Mucosa of rectum (tissue), 2 donors: ENCODE data around the gene AMPD1.

Experiments
- H3K27ac ChIP-seq, 2 donors: one replicate each; pipeline ENCODE4 v1.7.0; 2013; ENCODE audit warnings: inconsistent platforms in 2 of 2, low read depth in 2 of 2, low read length in 2 of 2
- H3K27me3 ChIP-seq, 2 donors: one replicate each; pipeline ENCODE4 v1.7.0; 2013; ENCODE audit warnings: low read length in 2 of 2; ENCODE audit not compliant: control insufficient read depth in 2 of 2, insufficient read depth in 2 of 2
- H3K36me3 ChIP-seq, 2 donors: one replicate each; pipeline ENCODE4 v1.7.0; 2013; ENCODE audit warnings: low read length in 2 of 2; ENCODE audit not compliant: control insufficient read depth in 2 of 2, insufficient read depth in 2 of 2
- H3K4me1 ChIP-seq, 2 donors: one replicate each; pipeline ENCODE4 v1.7.0; 2013; ENCODE audit warnings: low read length in 2 of 2, mild to moderate bottlenecking in 1 of 2; ENCODE audit not compliant: control insufficient read depth in 2 of 2, insufficient read depth in 2 of 2
- H3K4me3 ChIP-seq, 2 donors: one replicate each; pipeline ENCODE4 v1.7.0; 2013; ENCODE audit warnings: low read length in 2 of 2
- H3K9ac ChIP-seq, 2 donors: one replicate each; pipeline ENCODE4 v1.7.0; 2013; ENCODE audit warnings: low read length in 2 of 2, low read depth in 1 of 2, mild to moderate bottlenecking in 1 of 2
- H3K9me3 ChIP-seq, 2 donors: one replicate each; pipeline ENCODE4 v1.7.0; 2013; ENCODE audit warnings: low read length in 2 of 2; ENCODE audit not compliant: control insufficient read depth in 2 of 2
- donor health status: healthy.
- donor health status: Normal muscosa, but diverticular disease.

AMPD1 gene

DNA sequence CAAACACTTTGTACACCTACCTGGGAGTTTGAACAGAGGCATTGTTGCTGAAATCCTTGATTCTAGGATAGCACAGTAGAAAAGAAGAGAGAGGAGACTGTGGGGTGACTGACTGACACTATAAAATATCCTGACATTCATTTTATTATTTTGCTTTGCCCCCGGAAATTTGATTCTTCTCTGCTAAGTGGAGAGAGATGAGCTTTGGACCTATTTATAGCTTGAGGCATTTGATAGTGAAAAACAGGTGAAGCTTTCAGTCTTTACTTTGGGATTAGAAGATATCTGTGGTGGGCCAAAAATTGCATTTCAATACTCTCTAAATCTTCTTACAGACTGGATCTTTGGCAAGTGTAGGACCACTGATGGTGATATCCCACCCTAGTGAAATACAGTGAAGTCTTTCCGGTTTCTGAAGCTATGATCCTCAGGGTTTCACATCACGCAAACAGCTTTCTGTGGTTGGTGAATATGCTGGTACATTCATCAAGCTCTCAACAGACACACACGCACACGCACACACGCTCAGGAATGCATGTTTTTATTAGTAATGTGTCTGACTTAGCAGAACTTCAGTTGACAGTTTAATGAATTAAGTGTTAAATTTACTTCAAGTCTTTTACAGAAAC lies at the start of gene AMPD1:
TSS of gene AMPD1 (minus strand) at position 117 of the 629 bp plus-strand sequence. CDS start at position 42, 75 bp downstream.
- Histone ChIP-seq H3K4me1 (no peaks in the 10 kb centered on the region), H3K27ac (peak within 1 kb of the TSS in 1 of 2 donors; percentile 16), H3K4me3 (no peak within 1 kb of the TSS), H3K27me3 (no peaks in the 10 kb centered on the region), H3K36me3 (no peaks in the 10 kb centered on the region), H3K9me3 (no peaks in the 10 kb centered on the region), H3K9ac (no peak within 1 kb of the TSS)

GRCh38 chr1:114741963-114742746 lies 46.8 kb upstream of the AMPD1 start:
- H3K9ac ChIP-seq: no peak overlapping the region
- no peak overlapping the region for H3K27ac ChIP-seq
- H3K27me3 ChIP-seq: no peaks in the 10 kb centered on the region
- H3K9me3 ChIP-seq: no peaks in the 10 kb centered on the region
- H3K4me1 ChIP-seq: peaks cover 0 to 4% of the 10 kb centered on the region in 2 donors
- H3K4me3 ChIP-seq: no peak overlapping the region
- H3K36me3 ChIP-seq: peaks cover 11 to 37% of the 10 kb centered on the region in 2 donors

- no peak overlapping the region for H3K9ac ChIP-seq
- H3K36me3 ChIP-seq: peaks cover 25 to 47% of the 10 kb centered on the region in 2 donors
- H3K27ac ChIP-seq: no peak overlapping the region
Observed at GRCh38 chr1:114740331-114740730, 45.0 kb upstream of the AMPD1 start.

GRCh38 chr1:114737314-114737849 lies 42.0 kb upstream of the AMPD1 start:
- Histone ChIP-seq H3K27ac (no peak overlapping the region), H3K4me3 (no peak overlapping the region), H3K9me3 (no peaks in the 10 kb centered on the region), H3K36me3 (peaks cover 49 to 64% of the 10 kb centered on the region in 2 donors), H3K27me3 (no peaks in the 10 kb centered on the region), H3K4me1 (peaks cover 0 to 4% of the 10 kb centered on the region in 2 donors), H3K9ac (no peak overlapping the region)

More at GRCh38 chr1:114740331-114740730, 45.0 kb upstream of the AMPD1 start:
- Histone ChIP-seq H3K4me3 (no peak overlapping the region), H3K9me3 (no peaks in the 10 kb centered on the region), H3K4me1 (peaks cover 0 to 4% of the 10 kb centered on the region in 2 donors), H3K27me3 (no peaks in the 10 kb centered on the region)

GRCh38 chr1:114735479-114735878 lies 40.1 kb upstream of the AMPD1 start:
- Histone ChIP-seq H3K27me3 (no peaks in the 10 kb centered on the region), H3K9ac (no peak overlapping the region), H3K4me1 (peaks cover 0 to 4% of the 10 kb centered on the region in 2 donors), H3K9me3 (no peaks in the 10 kb centered on the region), H3K27ac (no peak overlapping the region), H3K4me3 (no peak overlapping the region), H3K36me3 (peaks cover 68 to 75% of the 10 kb centered on the region in 2 donors)

DNA sequence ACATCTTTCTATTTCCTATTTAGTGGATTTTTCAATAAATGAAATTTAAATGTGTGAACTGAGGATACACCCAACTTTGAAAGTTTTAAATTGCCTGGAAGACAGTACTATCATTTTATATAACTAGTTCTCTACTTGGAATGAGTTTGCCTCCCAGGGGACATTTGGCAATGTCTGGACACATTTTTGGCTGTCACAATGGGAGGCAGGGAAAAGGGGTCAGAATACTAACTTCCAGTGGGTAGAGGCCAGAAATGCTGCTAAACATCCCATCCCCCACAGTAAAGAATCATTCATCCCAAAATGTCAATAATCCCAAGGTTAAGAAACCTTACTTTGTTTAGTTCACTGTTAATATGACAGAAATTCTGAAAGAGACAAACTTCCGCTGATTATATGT lies 34.4 kb upstream of the AMPD1 start:
- Histone ChIP-seq H3K27ac (no peak overlapping the region), H3K4me1 (no peaks in the 10 kb centered on the region), H3K36me3 (peaks cover 88 to 94% of the 10 kb centered on the region in 2 donors), H3K4me3 (no peak overlapping the region), H3K9ac (no peak overlapping the region), H3K9me3 (no peaks in the 10 kb centered on the region), H3K27me3 (no peaks in the 10 kb centered on the region)

GRCh38 chr1:114728553-114728952 lies 33.2 kb upstream of the AMPD1 start:
- H3K4me1 ChIP-seq: no peaks in the 10 kb centered on the region
- H3K9me3 ChIP-seq: no peaks in the 10 kb centered on the region
- H3K36me3 ChIP-seq: peaks cover 89 to 94% of the 10 kb centered on the region in 2 donors
- H3K27me3 ChIP-seq: no peaks in the 10 kb centered on the region
- no peak overlapping the region for H3K27ac ChIP-seq
- H3K4me3 ChIP-seq: no peak overlapping the region
- no peak overlapping the region for H3K9ac ChIP-seq

GRCh38 chr1:114725230-114725629 lies 29.9 kb upstream of the AMPD1 start:
- no peaks in the 10 kb centered on the region for H3K9me3 ChIP-seq
- H3K36me3 ChIP-seq: peaks cover 79 to 90% of the 10 kb centered on the region in 2 donors
- no peaks in the 10 kb centered on the region for H3K27me3 ChIP-seq
- no peaks in the 10 kb centered on the region for H3K4me1 ChIP-seq
- no peak overlapping the region for H3K27ac ChIP-seq
- H3K9ac ChIP-seq: no peak overlapping the region
- no peak overlapping the region for H3K4me3 ChIP-seq

DNA sequence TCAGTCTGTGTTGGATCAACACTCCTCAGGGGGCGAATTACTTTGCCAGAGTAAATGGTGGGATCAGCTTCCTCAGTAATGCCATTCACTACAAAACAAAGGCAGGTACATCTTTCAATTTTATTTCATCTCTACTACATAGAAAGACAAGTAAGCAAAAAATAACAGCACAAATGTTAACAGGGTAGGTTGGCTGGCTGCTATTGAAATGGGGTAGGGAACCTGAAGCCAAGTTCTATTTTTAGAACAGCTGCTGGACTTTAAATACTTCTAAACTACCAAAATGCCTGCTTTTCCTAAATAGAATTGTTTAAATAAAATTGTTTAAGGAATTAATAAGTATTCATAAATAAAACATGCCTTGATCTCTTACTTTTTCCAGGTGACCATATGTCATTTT lies 28.6 kb upstream of the AMPD1 start:
- H3K4me3 ChIP-seq: no peak overlapping the region
- no peak overlapping the region for H3K9ac ChIP-seq
- H3K4me1 ChIP-seq: peaks cover 0 to under 1% of the 10 kb centered on the region in 2 donors
- no peaks in the 10 kb centered on the region for H3K27me3 ChIP-seq
- no peak overlapping the region for H3K27ac ChIP-seq
- no peaks in the 10 kb centered on the region for H3K9me3 ChIP-seq
- peaks cover 86 to 91% of the 10 kb centered on the region in 2 donors for H3K36me3 ChIP-seq

- H3K4me3 ChIP-seq: no peak overlapping the region
- peaks cover 87 to 91% of the 10 kb centered on the region in 2 donors for H3K36me3 ChIP-seq
- H3K27me3 ChIP-seq: no peaks in the 10 kb centered on the region
- H3K9ac ChIP-seq: no peak overlapping the region
- H3K4me1 ChIP-seq: peaks cover 0 to 5% of the 10 kb centered on the region in 2 donors
- H3K27ac ChIP-seq: no peak overlapping the region
- H3K9me3 ChIP-seq: no peaks in the 10 kb centered on the region
Observed at GRCh38 chr1:114723457-114723856, 28.1 kb upstream of the AMPD1 start.
